Cardiac muscle cell (in vitro differentiated cells and primary cell): Measurements from ENCODE around the gene NANS. TPM values are rescaled to one million over a fixed set of nuclear protein-coding genes. Genes with fewer than 3 reads are reported as not detected.

ENCODE experiments used
- DNase-seq, 2 donors: peaks; one replicate each; pipeline versions ENCODE4 v3.0.0 to v3.0.0-alpha.2; 2010 to 2017; ENCODE audit warnings: low read depth in 1 of 2, low spot score in 1 of 2
- H3K27ac ChIP-seq: fragments of 200-600 bp; sonication (generic); 2 replicates; pipeline ENCODE4 v1.5.1; 2016
- H3K27me3 ChIP-seq: fragments of 200-600 bp; sonication (generic); 2 replicates; pipeline ENCODE4 v1.6.0; 2016; ENCODE audit warnings: control low read depth
- H3K36me3 ChIP-seq: fragments of 200-600 bp; sonication (generic); 2 replicates; pipeline ENCODE4 v1.5.1; 2016; ENCODE audit warnings: control low read depth
- H3K4me1 ChIP-seq: fragments of 200-600 bp; sonication (generic); 2 replicates; pipeline ENCODE4 v1.8.1; 2017; ENCODE audit warnings: low read depth, mild to moderate bottlenecking, mixed run types
- H3K4me3 ChIP-seq: fragments of 200-600 bp; sonication (generic); 2 replicates; pipeline ENCODE4 v1.5.1; 2016; ENCODE audit warnings: mild to moderate bottlenecking
- H3K9me3 ChIP-seq: fragments of 200-600 bp; sonication (generic); 2 replicates; pipeline ENCODE4 v1.5.1; 2017; ENCODE audit warnings: low read depth, mild to moderate bottlenecking, control low read depth
- polyA plus RNA-seq: library from polyadenylated mRNA; unstranded; fragments of >200 nt; fragmentation: Nextera tagmentation; extraction: Ambion mirVana; gene quantifications from 2 replicates; pipeline ENCODE4 v1.2.1, GENCODE V29; 2016
- total RNA-seq: library from RNA; depleted of rRNA; stranded (reverse); fragments of >200 nt; gene quantifications from 2 replicates; pipeline ENCODE4 v1.2.3, GENCODE V29; 2016
- TF ChIP-seq, protein P1 (sequence below): IDR thresholded peaks from 2 replicates; pipeline ENCODE4 v1.5.1; 2012; ENCODE audit warnings: low read depth, mild to moderate bottlenecking, low read length

The NANS gene
- total and polyA plus RNA-seq, 2 experiments from 2014 or later = 49.4 to 95.4 TPM

DNA sequence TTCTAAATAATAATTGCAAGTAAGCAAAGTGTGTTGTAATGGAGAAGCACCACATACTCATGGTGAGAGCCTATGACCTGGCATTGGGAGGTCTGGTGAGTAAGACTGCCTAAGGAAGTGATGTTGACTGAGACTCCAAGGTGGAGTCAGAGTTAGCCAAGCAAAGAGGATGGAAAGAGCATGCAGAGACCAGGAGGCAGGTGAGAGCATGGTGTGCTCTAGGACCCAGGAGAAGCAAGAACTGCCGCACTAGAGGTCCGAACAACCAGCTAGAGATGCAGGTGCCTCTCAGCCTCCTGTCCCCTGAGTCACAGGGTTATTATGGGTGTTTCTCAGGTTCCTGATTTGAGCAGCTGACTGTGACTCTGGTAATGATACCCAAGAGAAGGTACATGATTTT is 46.1 kb upstream of the NANS start:
- Histone ChIP-seq H3K9me3 (no peaks in the 10 kb centered on the region), H3K4me3 (no peak overlapping the region), H3K27ac (no peak overlapping the region), H3K36me3 (peaks cover 73% of the 10 kb centered on the region), H3K27me3 (no peaks in the 10 kb centered on the region), H3K4me1 (no peaks in the 10 kb centered on the region)
- DNase-seq = peak in 1 of 2 donors; percentile 49
- TF ChIP-seq, protein P1, sequence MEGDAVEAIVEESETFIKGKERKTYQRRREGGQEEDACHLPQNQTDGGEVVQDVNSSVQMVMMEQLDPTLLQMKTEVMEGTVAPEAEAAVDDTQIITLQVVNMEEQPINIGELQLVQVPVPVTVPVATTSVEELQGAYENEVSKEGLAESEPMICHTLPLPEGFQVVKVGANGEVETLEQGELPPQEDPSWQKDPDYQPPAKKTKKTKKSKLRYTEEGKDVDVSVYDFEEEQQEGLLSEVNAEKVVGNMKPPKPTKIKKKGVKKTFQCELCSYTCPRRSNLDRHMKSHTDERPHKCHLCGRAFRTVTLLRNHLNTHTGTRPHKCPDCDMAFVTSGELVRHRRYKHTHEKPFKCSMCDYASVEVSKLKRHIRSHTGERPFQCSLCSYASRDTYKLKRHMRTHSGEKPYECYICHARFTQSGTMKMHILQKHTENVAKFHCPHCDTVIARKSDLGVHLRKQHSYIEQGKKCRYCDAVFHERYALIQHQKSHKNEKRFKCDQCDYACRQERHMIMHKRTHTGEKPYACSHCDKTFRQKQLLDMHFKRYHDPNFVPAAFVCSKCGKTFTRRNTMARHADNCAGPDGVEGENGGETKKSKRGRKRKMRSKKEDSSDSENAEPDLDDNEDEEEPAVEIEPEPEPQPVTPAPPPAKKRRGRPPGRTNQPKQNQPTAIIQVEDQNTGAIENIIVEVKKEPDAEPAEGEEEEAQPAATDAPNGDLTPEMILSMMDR = no peak

GRCh38 chr9:98011122-98011521 is 45.4 kb upstream of the NANS start:
- no peak for DNase-seq
- H3K4me3 ChIP-seq = no peak overlapping the region
- H3K36me3 ChIP-seq = peaks cover 73% of the 10 kb centered on the region
- H3K9me3 ChIP-seq = no peaks in the 10 kb centered on the region
- H3K4me1 ChIP-seq = no peaks in the 10 kb centered on the region
- TF ChIP-seq, protein P1 = no peak
- no peaks in the 10 kb centered on the region for H3K27me3 ChIP-seq
- no peak overlapping the region for H3K27ac ChIP-seq

DNA sequence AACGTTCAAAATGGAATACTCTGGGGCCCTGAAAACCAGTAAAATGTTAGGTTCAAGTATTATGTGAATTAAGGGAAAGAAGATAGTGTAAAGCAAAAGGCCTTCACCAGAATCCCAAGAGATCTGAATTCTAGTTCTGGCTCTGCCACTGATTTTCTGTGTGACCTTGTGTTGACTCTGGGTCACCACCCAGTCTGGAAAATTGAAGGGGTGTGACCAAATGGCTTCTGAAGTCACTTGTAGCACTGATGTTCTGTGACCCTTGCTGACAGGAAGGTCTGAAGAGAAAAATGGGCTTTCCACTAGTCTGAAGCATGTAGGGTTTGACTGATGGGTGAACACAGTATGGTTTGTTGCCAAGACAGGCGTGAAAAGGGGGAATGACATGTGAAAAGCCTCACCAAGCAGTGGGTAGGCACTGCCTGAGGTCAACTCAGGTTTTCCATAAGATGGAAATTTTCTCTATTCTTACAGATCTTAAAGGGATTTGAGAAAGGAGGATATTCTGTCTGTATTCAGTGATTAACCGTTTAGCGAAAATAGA is 40.3 kb upstream of the NANS start:
- Histone ChIP-seq H3K4me3 (no peak overlapping the region), H3K36me3 (peaks cover 47% of the 10 kb centered on the region), H3K27me3 (no peaks in the 10 kb centered on the region), H3K27ac (peak overlapping the region; percentile 76), H3K9me3 (no peaks in the 10 kb centered on the region), H3K4me1 (peaks cover 15% of the 10 kb centered on the region)
- DNase-seq = peak in 1 of 2 donors; percentile 26
- TF ChIP-seq, protein P1 = no peak

DNA sequence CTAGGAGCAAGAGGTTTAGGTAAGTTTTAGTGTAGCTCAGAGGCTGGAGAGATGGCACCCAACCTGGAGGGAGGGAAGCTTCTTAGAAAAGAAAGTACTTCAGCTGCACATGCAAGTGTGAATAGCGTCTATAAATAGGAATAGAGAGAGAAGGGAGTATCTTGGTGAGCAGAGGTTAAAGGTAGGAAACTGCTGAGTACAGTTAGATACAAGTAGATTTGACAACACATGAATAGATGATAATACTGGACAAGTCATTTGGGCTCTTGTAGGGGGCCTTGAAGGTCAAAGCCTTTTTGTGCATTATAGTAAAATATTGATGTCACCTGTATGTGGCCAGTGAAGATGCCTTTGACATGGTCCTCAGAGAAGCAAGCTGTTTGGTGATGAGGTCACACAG is 39.2 kb upstream of the NANS start:
- peak in 1 of 2 donors; percentile 33 for DNase-seq

GRCh38 chr9:98018347-98018746 is 38.2 kb upstream of the NANS start:
- peaks cover 26% of the 10 kb centered on the region for H3K36me3 ChIP-seq

More for the DNA sequence above, 39.2 kb upstream of the NANS start:
- Histone ChIP-seq H3K4me1 (peaks cover 15% of the 10 kb centered on the region), H3K36me3 (peaks cover 36% of the 10 kb centered on the region), H3K27ac (peak overlapping the region; percentile 76), H3K27me3 (no peaks in the 10 kb centered on the region), H3K4me3 (no peak overlapping the region), H3K9me3 (no peaks in the 10 kb centered on the region)
- TF ChIP-seq, protein P1 = no peak

More at GRCh38 chr9:98018347-98018746, 38.2 kb upstream of the NANS start:
- TF ChIP-seq, protein P1 = no peak
- no peaks in the 10 kb centered on the region for H3K9me3 ChIP-seq
- DNase-seq = peak in 1 of 2 donors; percentile 10
- no peaks in the 10 kb centered on the region for H3K27me3 ChIP-seq
- peak overlapping the region; percentile 68 for H3K27ac ChIP-seq
- H3K4me3 ChIP-seq = no peak overlapping the region
- peaks cover 15% of the 10 kb centered on the region for H3K4me1 ChIP-seq
